Testis (tissue), 3 donors: ENCODE results near the gene FRS3. TPM values are rescaled to one million over a fixed set of nuclear protein-coding genes. Genes with fewer than 3 reads are reported as not detected.
A peak's percentile ranks its signal among the peaks of the same experiment; 100 is the strongest.
"Not testable (repeated sequence)": the region's sequence is repeated elsewhere in the genome, so short reads cannot be mapped to it uniquely, and the experiment has no call there.

Source experiments
- DNase-seq: peaks from one replicate; pipeline ENCODE4 v3.0.0-alpha.2; 2019
- H3K27ac ChIP-seq, 2 donors: fragments of 200-600 bp; sonication (generic); one replicate each; pipeline ENCODE4 v1.5.1; 2019
- H3K27me3 ChIP-seq: fragments of 200-600 bp; sonication (generic); one replicate; pipeline ENCODE4 v1.5.1; 2019
- H3K36me3 ChIP-seq: fragments of 200-600 bp; sonication (generic); one replicate; pipeline ENCODE4 v1.5.1; 2017; ENCODE audit warnings: low read depth; ENCODE audit errors: missing control alignments
- H3K4me1 ChIP-seq: fragments of 200-600 bp; sonication (generic); one replicate; pipeline ENCODE4 v1.5.1; 2019
- H3K4me3 ChIP-seq, 2 donors: fragments of 200-600 bp; sonication (generic); one replicate each; pipeline ENCODE4 v1.5.1; 2017 to 2019
- H3K9me3 ChIP-seq: fragments of 200-600 bp; sonication (generic); one replicate; pipeline ENCODE4 v1.5.1; 2017
- POLR2A ChIP-seq: fragments of 450-650 bp; IDR thresholded peaks from one replicate; pipeline ENCODE4 v1.6.1; 2017; ENCODE audit warnings: antibody characterized with exemption, mild to moderate bottlenecking, moderate library complexity
- WGBS, 2 donors: methylation state at CpG; one replicate each; pipeline ENCODE4 v1.1.5; 2018; 5-methylcytosine and 5-hydroxymethylcytosine counted together
- intact Hi-C: fragments of 100-400 bp; cut with DNase I; formaldehyde crosslinking; loops from one replicate; pipeline ENCODE4 v1.15.1; 2023; ENCODE audit warnings: low total_unique reads
- polyA plus RNA-seq: library from polyadenylated mRNA; stranded (reverse); fragments of 350-450 nt; fragmentation: Illumina TruSeq; extraction: RNeasy Lipid Tissue Mini Kit (QIAGEN cat#74804); gene quantifications from one replicate; pipeline ENCODE4 v1.2.3, GENCODE V29; 2014; ENCODE audit warnings: low read depth, low replicate concordance; ENCODE audit not compliant: insufficient read depth
- total RNA-seq, 2 donors: library from RNA; depleted of rRNA; stranded (reverse); fragments of >200 nt; gene quantifications; one replicate each; pipeline ENCODE4 v1.2.3, GENCODE V29; 2016
- TF ChIP-seq, protein P1 (sequence below), 3 experiments: fragments of 450-650 bp in 2 of 3; fragments of 200-600 bp in 1 of 3; sonication (generic) in 1 of 3; IDR thresholded peaks; one replicate each; pipeline ENCODE4 v1.5.1; 2016 to 2019; ENCODE audit warnings: antibody characterized with exemption in 3 of 3, mild to moderate bottlenecking in 2 of 3, moderate library complexity in 1 of 3

Gene FRS3
- total and polyA plus RNA-seq, 3 donors from 2014 or later: 33.4 to 39.3 (median 34.1) TPM

- Histone ChIP-seq H3K27me3 (no peaks in the 10 kb centered on the region), H3K4me3 (no peak overlapping the region), H3K4me1 (no peaks in the 10 kb centered on the region), H3K9me3 (no peaks in the 10 kb centered on the region), H3K36me3 (no peaks in the 10 kb centered on the region), H3K27ac (no peak overlapping the region)
- 88 to 93% methylated on average over 2 of the region's 2 CpGs for WGBS, 2 donors
- TF ChIP-seq, protein P1, sequence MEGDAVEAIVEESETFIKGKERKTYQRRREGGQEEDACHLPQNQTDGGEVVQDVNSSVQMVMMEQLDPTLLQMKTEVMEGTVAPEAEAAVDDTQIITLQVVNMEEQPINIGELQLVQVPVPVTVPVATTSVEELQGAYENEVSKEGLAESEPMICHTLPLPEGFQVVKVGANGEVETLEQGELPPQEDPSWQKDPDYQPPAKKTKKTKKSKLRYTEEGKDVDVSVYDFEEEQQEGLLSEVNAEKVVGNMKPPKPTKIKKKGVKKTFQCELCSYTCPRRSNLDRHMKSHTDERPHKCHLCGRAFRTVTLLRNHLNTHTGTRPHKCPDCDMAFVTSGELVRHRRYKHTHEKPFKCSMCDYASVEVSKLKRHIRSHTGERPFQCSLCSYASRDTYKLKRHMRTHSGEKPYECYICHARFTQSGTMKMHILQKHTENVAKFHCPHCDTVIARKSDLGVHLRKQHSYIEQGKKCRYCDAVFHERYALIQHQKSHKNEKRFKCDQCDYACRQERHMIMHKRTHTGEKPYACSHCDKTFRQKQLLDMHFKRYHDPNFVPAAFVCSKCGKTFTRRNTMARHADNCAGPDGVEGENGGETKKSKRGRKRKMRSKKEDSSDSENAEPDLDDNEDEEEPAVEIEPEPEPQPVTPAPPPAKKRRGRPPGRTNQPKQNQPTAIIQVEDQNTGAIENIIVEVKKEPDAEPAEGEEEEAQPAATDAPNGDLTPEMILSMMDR (IDR thresholded peaks at IDR 0.05): no peak
- TF ChIP-seq POLR2A: no peak
- no peak for DNase-seq
- intact Hi-C loops: no loop called here
These were observed 34.3 kb upstream of the FRS3 start for GRCh38 chr6:41813956-41814355.

DNA sequence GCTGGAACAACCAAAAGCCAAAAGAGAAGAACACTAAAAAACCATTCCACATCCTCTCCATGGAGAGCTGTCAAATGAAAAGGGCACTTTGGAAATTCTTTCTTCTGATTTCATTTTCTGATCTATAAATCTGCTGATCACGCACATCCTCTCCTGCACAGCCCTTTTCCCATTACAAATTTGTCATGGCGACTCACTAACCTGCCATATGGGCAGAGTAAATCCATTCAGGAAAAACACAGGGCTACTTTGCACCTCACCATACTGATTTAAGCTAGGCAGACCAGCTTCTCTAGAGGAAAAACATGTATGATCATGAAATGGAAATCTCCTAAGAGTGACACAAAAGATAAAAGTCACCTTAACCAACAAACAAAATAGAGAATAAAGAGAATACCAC, 33.8 kb upstream of the FRS3 start:
- Histone ChIP-seq H3K27me3 (no peaks in the 10 kb centered on the region), H3K36me3 (no peaks in the 10 kb centered on the region), H3K4me1 (no peaks in the 10 kb centered on the region), H3K27ac (no peak overlapping the region), H3K9me3 (no peaks in the 10 kb centered on the region), H3K4me3 (no peak overlapping the region)
- no peak for TF ChIP-seq POLR2A
- TF ChIP-seq, protein P1 (IDR thresholded peaks at IDR 0.05): no peak
- WGBS, 2 donors: 78 to 88% methylated on average over 2 of the region's 2 CpGs
- intact Hi-C loops: no loop called here
- no peak for DNase-seq

- H3K4me1 ChIP-seq, intact Hi-C loops, H3K27me3 ChIP-seq, DNase-seq, H3K36me3 ChIP-seq, H3K27ac ChIP-seq, H3K4me3 ChIP-seq, H3K9me3 ChIP-seq: not testable (repeated sequence)
- WGBS, 2 donors: 91% methylated on average over 13 of the region's 13 CpGs
These were observed 32.2 kb upstream of the FRS3 start for GRCh38 chr6:41811946-41812345.

- no peaks in the 10 kb centered on the region for H3K9me3 ChIP-seq
- H3K36me3 ChIP-seq: no peaks in the 10 kb centered on the region
- DNase-seq: no peak
- H3K4me3 ChIP-seq: no peak overlapping the region
- H3K27ac ChIP-seq: no peak overlapping the region
- intact Hi-C loops: no loop called here
- H3K4me1 ChIP-seq: no peaks in the 10 kb centered on the region
- no peak for TF ChIP-seq POLR2A
- TF ChIP-seq, protein P1 (IDR thresholded peaks at IDR 0.05): no peak
- 95% methylated on average over 3 of the region's 3 CpGs for WGBS, 2 donors
- H3K27me3 ChIP-seq: no peaks in the 10 kb centered on the region
These were observed 31.4 kb upstream of the FRS3 start for GRCh38 chr6:41811095-41811494.

- TF ChIP-seq, protein P1 (IDR thresholded peaks at IDR 0.05): no peak
- TF ChIP-seq POLR2A: no peak
- intact Hi-C loops: no loop called here
- peak overlapping the region; percentile 18 to 53 for H3K4me3 ChIP-seq
- no peak overlapping the region for H3K27ac ChIP-seq
- no peaks in the 10 kb centered on the region for H3K36me3 ChIP-seq
- 74 to 90% methylated on average over 24 to 74 of the region's 74 CpGs for WGBS, 2 donors
- H3K9me3 ChIP-seq: no peaks in the 10 kb centered on the region
- no peaks in the 10 kb centered on the region for H3K27me3 ChIP-seq
- no peaks in the 10 kb centered on the region for H3K4me1 ChIP-seq
- peak; percentile 33 for DNase-seq
These were observed 26.4 kb upstream of the FRS3 start for GRCh38 chr6:41805830-41806774.
